C4-2B (cell line): ENCODE data around the gene ELAVL3.

Source experiments
- ZFX ChIP-seq: fragments of 450-650 bp; IDR thresholded peaks from 2 replicates; pipeline ENCODE4 v1.6.1; 2017
- TF ChIP-seq, protein P1 (sequence below): fragments of 450-650 bp; conservative IDR thresholded peaks from 2 replicates; pipeline ENCODE4 v1.5.1; 2017; ENCODE audit warnings: mild to moderate bottlenecking

DNA sequence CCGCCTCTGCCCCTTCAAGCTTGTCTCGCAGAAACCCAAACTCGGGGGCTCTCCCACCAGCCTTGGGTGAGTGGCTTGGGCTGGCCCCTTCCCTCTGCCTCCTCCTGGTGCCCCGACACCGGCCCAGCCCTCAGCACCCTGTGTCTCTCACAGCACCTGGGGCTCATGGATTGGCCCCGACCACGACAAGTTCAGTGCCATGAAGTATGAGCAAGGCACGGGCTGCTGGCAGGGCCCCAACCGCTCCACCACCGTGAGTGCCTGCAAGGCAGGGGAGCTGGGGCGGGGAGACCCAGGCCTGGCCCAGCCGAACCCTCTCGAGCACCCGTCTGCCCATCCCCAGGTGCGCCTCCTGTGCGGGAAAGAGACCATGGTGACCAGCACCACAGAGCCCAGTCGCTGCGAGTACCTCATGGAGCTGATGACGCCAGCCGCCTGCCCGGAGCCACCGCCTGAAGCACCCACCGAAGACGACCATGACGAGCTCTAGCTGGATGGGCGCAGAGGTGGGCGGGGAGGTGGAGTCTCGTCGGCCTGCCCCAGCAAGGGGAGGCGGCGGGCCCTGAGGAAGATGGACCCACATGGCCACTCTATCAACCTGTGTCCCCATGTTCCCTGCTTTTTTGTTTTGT lies 31.8 kb downstream of the ELAVL3 start:
- TF ChIP-seq, protein P1, sequence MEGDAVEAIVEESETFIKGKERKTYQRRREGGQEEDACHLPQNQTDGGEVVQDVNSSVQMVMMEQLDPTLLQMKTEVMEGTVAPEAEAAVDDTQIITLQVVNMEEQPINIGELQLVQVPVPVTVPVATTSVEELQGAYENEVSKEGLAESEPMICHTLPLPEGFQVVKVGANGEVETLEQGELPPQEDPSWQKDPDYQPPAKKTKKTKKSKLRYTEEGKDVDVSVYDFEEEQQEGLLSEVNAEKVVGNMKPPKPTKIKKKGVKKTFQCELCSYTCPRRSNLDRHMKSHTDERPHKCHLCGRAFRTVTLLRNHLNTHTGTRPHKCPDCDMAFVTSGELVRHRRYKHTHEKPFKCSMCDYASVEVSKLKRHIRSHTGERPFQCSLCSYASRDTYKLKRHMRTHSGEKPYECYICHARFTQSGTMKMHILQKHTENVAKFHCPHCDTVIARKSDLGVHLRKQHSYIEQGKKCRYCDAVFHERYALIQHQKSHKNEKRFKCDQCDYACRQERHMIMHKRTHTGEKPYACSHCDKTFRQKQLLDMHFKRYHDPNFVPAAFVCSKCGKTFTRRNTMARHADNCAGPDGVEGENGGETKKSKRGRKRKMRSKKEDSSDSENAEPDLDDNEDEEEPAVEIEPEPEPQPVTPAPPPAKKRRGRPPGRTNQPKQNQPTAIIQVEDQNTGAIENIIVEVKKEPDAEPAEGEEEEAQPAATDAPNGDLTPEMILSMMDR, result no peak
- no peak for TF ChIP-seq ZFX
